Osteocyte (in vitro differentiated cells): Measurements from ENCODE around the gene MCM7. TPM values are rescaled to one million over a fixed set of nuclear protein-coding genes. Genes with fewer than 3 reads are reported as not detected.

Experiments used
- DNase-seq: peaks from one replicate; pipeline ENCODE4 v3.0.0; 2021; ENCODE audit warnings: mixed read lengths; ENCODE audit not compliant: unreplicated experiment; ENCODE audit errors: extremely low spot score
- H3K27ac Mint-ChIP-seq: one replicate; pipeline ENCODE4 v1.8.0; 2021; ENCODE audit warnings: mild to moderate bottlenecking, mixed read lengths; ENCODE audit not compliant: unreplicated experiment
- H3K27me3 Mint-ChIP-seq: one replicate; pipeline ENCODE4 v1.8.0; 2021; ENCODE audit warnings: mixed read lengths; ENCODE audit not compliant: unreplicated experiment
- H3K36me3 Mint-ChIP-seq: one replicate; pipeline ENCODE4 v1.8.0; 2021; ENCODE audit warnings: mixed read lengths; ENCODE audit not compliant: unreplicated experiment
- H3K4me1 Mint-ChIP-seq: one replicate; pipeline ENCODE4 v1.8.0; 2021; ENCODE audit warnings: mixed read lengths; ENCODE audit not compliant: unreplicated experiment
- H3K4me3 Mint-ChIP-seq: one replicate; pipeline ENCODE4 v1.8.0; 2021; ENCODE audit warnings: mild to moderate bottlenecking, moderate library complexity, mixed read lengths; ENCODE audit not compliant: unreplicated experiment
- H3K9me3 Mint-ChIP-seq: one replicate; pipeline ENCODE4 v1.8.0; 2021; ENCODE audit warnings: mixed read lengths; ENCODE audit not compliant: unreplicated experiment
- CTCF ChIP-seq: fragments of 200-600 bp; sonication (generic); IDR thresholded peaks from 2 replicates; pipeline ENCODE4 v1.5.0; 2021; ENCODE audit warnings: antibody characterized with exemption, mild to moderate bottlenecking, moderate library complexity
- total RNA-seq: library from RNA; stranded (reverse); gene quantifications from 2 replicates; pipeline ENCODE4 v1.2.1, GENCODE V29; 2021

MCM7 gene
- total RNA-seq, 1 donor from 2014 or later = 77.8 TPM

- Mint-ChIP-seq H3K9me3 (no peaks in the 10 kb centered on the region), H3K27me3 (no peaks in the 10 kb centered on the region)
Observed at GRCh38 chr7:100122067-100122466, 20.9 kb upstream of the MCM7 start.

GRCh38 chr7:100120733-100121036, 19.5 kb upstream of the MCM7 start:
- peak overlapping the region; percentile 98 for H3K27ac Mint-ChIP-seq
- peaks cover 21% of the 10 kb centered on the region for H3K4me1 Mint-ChIP-seq
- no peak for TF ChIP-seq CTCF
- no peak for DNase-seq
- peak overlapping the region; percentile 96 for H3K4me3 Mint-ChIP-seq
- H3K9me3 Mint-ChIP-seq = no peaks in the 10 kb centered on the region
- no peaks in the 10 kb centered on the region for H3K27me3 Mint-ChIP-seq
- H3K36me3 Mint-ChIP-seq = peaks cover 2% of the 10 kb centered on the region

More at GRCh38 chr7:100122067-100122466, 20.9 kb upstream of the MCM7 start:
- Mint-ChIP-seq H3K4me1 (peaks cover 31% of the 10 kb centered on the region), H3K36me3 (no peaks in the 10 kb centered on the region), H3K27ac (no peak overlapping the region), H3K4me3 (no peak overlapping the region)
- DNase-seq = no peak
- no peak for TF ChIP-seq CTCF

DNA sequence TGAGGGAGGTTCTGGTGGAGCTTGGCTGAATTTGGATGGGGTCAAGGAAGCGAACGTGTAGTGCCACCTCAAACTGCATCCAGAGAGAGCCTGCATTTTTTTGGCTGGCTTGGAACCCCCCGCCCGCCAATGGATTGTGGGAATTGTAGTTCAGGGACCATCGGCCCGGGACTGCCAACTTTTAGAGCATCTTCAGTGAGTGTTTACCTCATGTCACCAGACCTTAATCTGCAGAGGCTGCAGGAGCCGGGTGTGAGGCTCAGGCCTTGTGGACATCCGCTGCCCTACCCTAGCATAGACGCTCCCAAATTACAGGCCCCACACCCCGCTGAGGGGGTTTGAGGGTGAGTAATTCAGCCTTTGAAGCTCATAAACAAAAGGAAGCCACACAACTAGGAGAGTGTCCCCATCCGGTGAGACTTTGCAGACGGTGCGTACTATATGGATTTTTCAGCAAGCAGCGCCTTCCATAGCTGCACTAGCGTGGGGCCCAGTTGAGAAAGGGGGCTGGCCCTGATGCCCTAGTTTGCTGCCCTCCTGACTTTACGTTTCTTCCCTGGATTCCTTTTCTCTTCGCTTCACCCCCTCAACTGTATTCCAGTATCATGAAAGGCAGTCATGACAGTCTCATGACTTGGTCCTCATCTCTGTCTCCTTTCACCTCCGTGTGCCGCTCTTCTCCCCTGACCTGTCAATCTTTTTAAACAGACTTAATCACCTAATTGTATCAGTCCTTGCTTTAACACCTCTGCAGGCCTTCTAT, 19.0 kb upstream of the MCM7 start:
- no peaks in the 10 kb centered on the region for H3K9me3 Mint-ChIP-seq
- no peak for DNase-seq
- peaks cover 18% of the 10 kb centered on the region for H3K4me1 Mint-ChIP-seq
- peaks cover 2% of the 10 kb centered on the region for H3K36me3 Mint-ChIP-seq
- no peak for TF ChIP-seq CTCF
- no peaks in the 10 kb centered on the region for H3K27me3 Mint-ChIP-seq
- peak overlapping the region; percentile 98 for H3K27ac Mint-ChIP-seq
- peak overlapping the region; percentile 96 for H3K4me3 Mint-ChIP-seq

DNA sequence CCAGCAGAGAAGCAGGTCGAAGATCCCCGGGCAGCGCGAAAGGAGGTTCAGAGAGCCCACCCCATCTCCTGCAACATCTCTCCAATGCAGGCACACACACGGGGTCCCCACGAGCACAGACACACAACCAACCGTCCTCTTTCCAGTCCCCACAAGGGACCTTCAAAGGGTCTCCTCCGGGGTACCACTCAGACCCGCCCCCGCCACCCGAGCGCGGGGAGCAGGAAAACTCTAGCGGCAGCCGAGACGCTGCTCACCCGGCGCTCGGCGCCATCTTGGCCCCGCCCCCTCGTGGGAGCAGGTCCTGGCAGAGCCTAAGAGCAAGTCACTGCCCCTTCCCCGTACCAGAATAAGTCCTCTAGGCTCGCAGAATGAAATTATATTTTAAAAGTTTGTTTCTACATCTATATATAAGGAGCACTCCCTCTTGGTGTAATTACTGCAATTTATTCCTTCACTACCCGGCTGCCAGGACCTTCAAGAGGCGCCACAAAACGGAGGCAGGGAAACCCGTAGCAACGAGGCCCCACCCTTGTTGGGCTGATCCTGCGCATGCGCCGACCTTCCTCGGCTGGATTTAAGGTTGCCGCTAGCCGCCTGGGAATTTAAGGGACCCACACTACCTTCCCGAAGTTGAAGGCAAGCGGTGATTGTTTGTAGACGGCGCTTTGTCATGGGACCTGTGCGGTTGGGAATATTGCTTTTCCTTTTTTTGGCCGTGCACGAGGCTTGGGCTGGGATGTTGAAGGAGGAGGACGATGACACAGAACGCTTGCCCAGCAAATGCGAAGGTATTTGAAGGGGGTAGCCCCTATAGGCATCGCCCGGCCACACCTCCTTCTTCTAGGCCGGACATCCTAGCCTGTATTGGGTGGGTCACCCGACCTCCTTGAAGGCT, 18.1 kb upstream of the MCM7 start, which contains the start of the genes CNPY4 and TAF6:
Gene CNPY4, plus strand, starts transcription at position 563 of the 898 bp plus-strand sequence. Its CDS starts 111 bp downstream, at position 674.
Gene TAF6, minus strand, starts transcription at position 287 of the 898 bp plus-strand sequence. CDS start 5,149 bp downstream, outside the sequence.
- peak; percentile 97 for DNase-seq
- Mint-ChIP-seq H3K4me3 (peak within 1 kb of the TSS; percentile 96), H3K4me1 (peaks cover 18% of the 10 kb centered on the region), H3K36me3 (peaks cover 2% of the 10 kb centered on the region), H3K27me3 (no peaks in the 10 kb centered on the region), H3K27ac (peak within 1 kb of the TSS; percentile 98), H3K9me3 (no peaks in the 10 kb centered on the region)
- TF ChIP-seq CTCF = peak; percentile 6
